ENCODE data around the gene PROKR1.

GRCh38 chr2:68653538-68653982 lies 10.2 kb downstream of the PROKR1 start:
- TF ChIP-seq POLR2A (IDR thresholded peaks at IDR 0.05) (no peak), CTCF (IDR thresholded peaks at IDR 0.05) (no peak)
